Ovary (tissue), 3 donors: ENCODE measurements around the gene COX6A2.

Experiments used
- EP300 ChIP-seq: sonication (generic); formaldehyde crosslinking; IDR thresholded peaks from one replicate; pipeline ENCODE4 v1.6.1; 2017; ENCODE audit warnings: antibody characterized with exemption
- POLR2A ChIP-seq: fragments of 450-650 bp; IDR thresholded peaks from one replicate; pipeline ENCODE4 v1.6.1; 2017; ENCODE audit warnings: antibody characterized with exemption, mild to moderate bottlenecking, moderate library complexity
- TF ChIP-seq, protein P1 (sequence below), 3 donors: fragments of 450-650 bp in 2 of 3; fragments of 200-600 bp in 1 of 3; IDR thresholded peaks; one replicate each; pipeline versions ENCODE4 v1.5.1 to v1.8.0; 2016 to 2022; ENCODE audit warnings: antibody characterized with exemption in 3 of 3, mild to moderate bottlenecking in 1 of 3
- donor health status: DM: no; HTN: no; CAD: no.

DNA sequence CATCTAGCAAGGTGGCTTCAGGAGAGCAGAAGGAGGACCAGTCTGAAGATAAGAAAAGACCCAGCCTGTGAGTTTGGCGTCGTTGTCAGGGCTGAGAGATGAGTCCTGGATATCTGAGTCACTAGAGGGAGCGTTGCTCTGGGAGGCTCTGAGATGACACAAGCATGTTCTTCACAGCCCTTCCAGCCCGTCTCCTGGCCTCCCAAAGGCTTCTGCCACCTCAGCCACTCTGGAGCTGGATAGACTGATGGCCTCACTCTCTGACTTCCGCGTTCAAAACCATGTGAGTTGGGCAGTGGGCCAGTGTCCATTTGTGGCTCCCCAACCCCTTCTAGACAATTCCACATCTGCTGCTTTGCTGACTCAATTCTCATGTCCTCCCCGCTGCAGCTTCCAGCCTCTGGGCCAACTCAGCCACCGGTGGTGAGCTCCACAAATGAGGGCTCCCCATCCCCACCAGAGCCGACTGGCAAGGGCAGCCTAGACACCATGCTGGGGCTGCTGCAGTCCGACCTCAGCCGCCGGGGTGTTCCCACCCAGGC lies 46.1 kb upstream of the COX6A2 start:
- TF ChIP-seq, protein P1, sequence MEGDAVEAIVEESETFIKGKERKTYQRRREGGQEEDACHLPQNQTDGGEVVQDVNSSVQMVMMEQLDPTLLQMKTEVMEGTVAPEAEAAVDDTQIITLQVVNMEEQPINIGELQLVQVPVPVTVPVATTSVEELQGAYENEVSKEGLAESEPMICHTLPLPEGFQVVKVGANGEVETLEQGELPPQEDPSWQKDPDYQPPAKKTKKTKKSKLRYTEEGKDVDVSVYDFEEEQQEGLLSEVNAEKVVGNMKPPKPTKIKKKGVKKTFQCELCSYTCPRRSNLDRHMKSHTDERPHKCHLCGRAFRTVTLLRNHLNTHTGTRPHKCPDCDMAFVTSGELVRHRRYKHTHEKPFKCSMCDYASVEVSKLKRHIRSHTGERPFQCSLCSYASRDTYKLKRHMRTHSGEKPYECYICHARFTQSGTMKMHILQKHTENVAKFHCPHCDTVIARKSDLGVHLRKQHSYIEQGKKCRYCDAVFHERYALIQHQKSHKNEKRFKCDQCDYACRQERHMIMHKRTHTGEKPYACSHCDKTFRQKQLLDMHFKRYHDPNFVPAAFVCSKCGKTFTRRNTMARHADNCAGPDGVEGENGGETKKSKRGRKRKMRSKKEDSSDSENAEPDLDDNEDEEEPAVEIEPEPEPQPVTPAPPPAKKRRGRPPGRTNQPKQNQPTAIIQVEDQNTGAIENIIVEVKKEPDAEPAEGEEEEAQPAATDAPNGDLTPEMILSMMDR (IDR thresholded peaks at IDR 0.05) = no peak
- TF ChIP-seq POLR2A = no peak
- TF ChIP-seq EP300 = no peak
